Mesendoderm (in vitro differentiated cells): ENCODE results near the gene CMIP.

Experiments
- DNase-seq: peaks from one replicate; pipeline ENCODE4 v3.0.0; 2013
- H2AK5ac ChIP-seq: 2 replicates; pipeline ENCODE4 v1.6.1; 2013; ENCODE audit warnings: low read length, inconsistent platforms
- H2BK120ac ChIP-seq: 2 replicates; pipeline ENCODE4 v1.6.1; 2013; ENCODE audit warnings: low read depth, mild to moderate bottlenecking, low read length, moderate library complexity, mixed read lengths
- H2BK15ac ChIP-seq: replicated peaks from 2 replicates; pipeline ENCODE4 v1.6.1; 2013; ENCODE audit warnings: low read depth, mild to moderate bottlenecking, moderate library complexity
- H2BK5ac ChIP-seq: 2 replicates; pipeline ENCODE4 v1.6.1; 2013; ENCODE audit warnings: low read length, inconsistent platforms
- H3K18ac ChIP-seq: 2 replicates; pipeline ENCODE4 v1.6.1; 2013; ENCODE audit warnings: mild to moderate bottlenecking, low read length, mixed read lengths
- H3K23ac ChIP-seq: one replicate; pipeline ENCODE4 v1.6.1; 2013; ENCODE audit warnings: low read length
- H3K27ac ChIP-seq: 2 replicates; pipeline ENCODE4 v1.5.1; 2013; ENCODE audit warnings: low read depth, mild to moderate bottlenecking, inconsistent platforms, low read length, moderate library complexity
- H3K27me3 ChIP-seq: 2 replicates; pipeline ENCODE4 v1.6.1; 2013; ENCODE audit warnings: low read length, control low read depth, mild to moderate bottlenecking, inconsistent platforms; ENCODE audit not compliant: insufficient read depth, poor library complexity
- H3K36me3 ChIP-seq: 2 replicates; pipeline ENCODE4 v1.6.1; 2013; ENCODE audit warnings: low read length, inconsistent platforms; ENCODE audit not compliant: control insufficient read depth, insufficient read depth
- H3K4ac ChIP-seq: one replicate; pipeline ENCODE4 v1.6.1; 2013; ENCODE audit warnings: low read depth, mild to moderate bottlenecking, low read length, moderate library complexity
- H3K4me1 ChIP-seq: 2 replicates; pipeline ENCODE4 v1.6.1; 2013; ENCODE audit warnings: low read depth, low read length, inconsistent platforms; ENCODE audit not compliant: control insufficient read depth
- H3K4me2 ChIP-seq: 2 replicates; pipeline ENCODE4 v1.6.1; 2013; ENCODE audit warnings: low read length
- H3K4me3 ChIP-seq: 2 replicates; pipeline ENCODE4 v1.5.1; 2013; ENCODE audit warnings: mild to moderate bottlenecking, low read length
- H3K56ac ChIP-seq: one replicate; pipeline ENCODE4 v1.6.1; 2013; ENCODE audit warnings: low read length
- H3K79me1 ChIP-seq: 2 replicates; pipeline ENCODE4 v1.6.1; 2013; ENCODE audit warnings: low read length, inconsistent platforms
- H3K79me2 ChIP-seq: 2 replicates; pipeline ENCODE4 v1.6.1; 2013; ENCODE audit warnings: mild to moderate bottlenecking, low read length; ENCODE audit not compliant: control insufficient read depth, insufficient read depth
- H3K9ac ChIP-seq: 2 replicates; pipeline ENCODE4 v1.6.1; 2013; ENCODE audit warnings: low read length, inconsistent platforms
- H4K5ac ChIP-seq: one replicate; pipeline ENCODE4 v1.6.1; 2013; ENCODE audit warnings: low read length
- H4K8ac ChIP-seq: one replicate; pipeline ENCODE4 v1.6.1; 2013; ENCODE audit warnings: low read depth, mild to moderate bottlenecking, control low read depth, low read length, moderate library complexity
- WGBS: extraction: QIAGEN DNeasy Blood & Tissue Kit; methylation state at CpG from one replicate; pipeline ENCODE4 v1.1.7; 2013; ENCODE audit warnings: low lambda C conversion rate, missing lambda C conversion rate; ENCODE audit not compliant: insufficient coverage; ENCODE audit errors: extremely low coverage; 5-methylcytosine and 5-hydroxymethylcytosine counted together

Gene CMIP

DNA sequence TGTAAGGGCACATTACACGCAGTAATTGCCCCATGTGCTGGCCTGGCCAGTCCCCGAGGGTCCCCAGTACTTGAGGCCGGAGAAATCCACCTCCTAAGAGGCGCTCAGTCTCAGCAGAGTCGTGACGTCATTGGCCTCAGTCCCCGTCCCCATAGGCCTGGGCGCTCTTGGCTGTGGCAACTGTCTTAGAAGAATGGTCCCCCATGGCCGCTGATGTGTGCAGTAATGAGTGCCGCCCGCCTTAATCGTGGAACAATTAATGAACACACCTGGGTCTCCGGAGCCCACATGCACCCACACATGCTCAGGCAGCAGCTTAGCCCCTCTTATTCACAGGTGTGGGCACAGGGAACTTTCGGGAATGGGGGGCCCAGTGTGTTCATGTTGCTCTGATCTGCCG is 248.0 kb downstream of the CMIP start:
- Histone ChIP-seq H3K27me3 (no peaks in the 10 kb centered on the region), H3K4me1 (no peaks in the 10 kb centered on the region), H4K5ac (no peak overlapping the region), H2BK120ac (no peak overlapping the region), H3K56ac (no peak overlapping the region), H3K4ac (no peak overlapping the region), H3K4me2 (no peak overlapping the region), H3K4me3 (no peak overlapping the region), H3K18ac (no peak overlapping the region), H3K27ac (no peak overlapping the region), H3K9ac (no peak overlapping the region), H4K8ac (no peak overlapping the region), H2AK5ac (no peak overlapping the region), H3K36me3 (peaks cover 4% of the 10 kb centered on the region), H3K79me2 (no peaks in the 10 kb centered on the region), H3K79me1 (peaks cover 5% of the 10 kb centered on the region), H3K23ac (no peak overlapping the region), H2BK5ac (no peak overlapping the region), H2BK15ac (no peak overlapping the region)
- no peak for DNase-seq
- no CpG with 5 or more reads among the region's 15 CpGs for WGBS

DNA sequence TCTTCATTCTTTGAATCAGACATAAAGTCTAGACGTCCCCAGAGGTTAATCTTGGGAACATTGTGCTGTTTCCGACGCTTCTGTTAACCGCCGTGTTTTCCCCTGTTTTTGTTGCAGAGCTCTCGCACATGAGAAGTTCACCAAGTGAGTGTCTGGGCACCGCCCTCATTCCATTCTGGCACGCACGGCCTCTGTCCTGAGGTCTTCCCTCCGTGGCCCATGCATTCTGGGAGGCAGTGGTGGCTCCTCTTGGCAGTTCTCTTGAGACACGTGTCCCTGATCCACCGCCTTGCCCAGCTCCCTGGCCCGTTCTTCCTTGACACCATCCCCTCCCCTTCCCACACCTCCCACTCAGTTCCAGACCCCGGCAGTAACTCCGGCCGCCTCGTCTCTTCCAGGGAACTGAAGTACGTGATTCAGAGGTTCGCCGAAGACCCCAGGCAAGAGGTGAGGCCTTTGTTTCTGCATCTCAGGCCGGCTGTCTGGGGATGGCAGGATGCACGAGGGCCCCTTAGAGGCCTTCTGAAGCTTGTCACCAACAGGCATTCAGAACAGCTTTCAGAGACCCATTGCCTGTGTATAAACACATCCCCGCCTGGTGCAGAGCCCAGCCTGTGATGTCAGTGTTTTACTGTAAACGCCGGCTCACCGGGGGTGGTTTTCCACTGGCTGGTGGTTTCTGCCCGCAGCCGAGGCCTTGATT is 248.6 kb downstream of the CMIP start:
- H3K4me2 ChIP-seq = no peak overlapping the region
- no peak overlapping the region for H3K4ac ChIP-seq
- no peak overlapping the region for H2BK15ac ChIP-seq
- no peak overlapping the region for H3K56ac ChIP-seq
- no peak overlapping the region for H3K9ac ChIP-seq
- H3K27ac ChIP-seq = no peak overlapping the region
- no peak for DNase-seq
- H3K23ac ChIP-seq = no peak overlapping the region
- H4K5ac ChIP-seq = no peak overlapping the region
- H3K36me3 ChIP-seq = peaks cover 4% of the 10 kb centered on the region
- H4K8ac ChIP-seq = no peak overlapping the region
- no peak overlapping the region for H3K4me3 ChIP-seq
- no CpG with 5 or more reads among the region's 28 CpGs for WGBS
- H3K18ac ChIP-seq = no peak overlapping the region
- H3K79me1 ChIP-seq = peaks cover under 1% of the 10 kb centered on the region
- no peaks in the 10 kb centered on the region for H3K79me2 ChIP-seq
- no peaks in the 10 kb centered on the region for H3K27me3 ChIP-seq
- H2BK5ac ChIP-seq = no peak overlapping the region
- no peak overlapping the region for H2BK120ac ChIP-seq
- no peak overlapping the region for H2AK5ac ChIP-seq
- H3K4me1 ChIP-seq = no peaks in the 10 kb centered on the region

DNA sequence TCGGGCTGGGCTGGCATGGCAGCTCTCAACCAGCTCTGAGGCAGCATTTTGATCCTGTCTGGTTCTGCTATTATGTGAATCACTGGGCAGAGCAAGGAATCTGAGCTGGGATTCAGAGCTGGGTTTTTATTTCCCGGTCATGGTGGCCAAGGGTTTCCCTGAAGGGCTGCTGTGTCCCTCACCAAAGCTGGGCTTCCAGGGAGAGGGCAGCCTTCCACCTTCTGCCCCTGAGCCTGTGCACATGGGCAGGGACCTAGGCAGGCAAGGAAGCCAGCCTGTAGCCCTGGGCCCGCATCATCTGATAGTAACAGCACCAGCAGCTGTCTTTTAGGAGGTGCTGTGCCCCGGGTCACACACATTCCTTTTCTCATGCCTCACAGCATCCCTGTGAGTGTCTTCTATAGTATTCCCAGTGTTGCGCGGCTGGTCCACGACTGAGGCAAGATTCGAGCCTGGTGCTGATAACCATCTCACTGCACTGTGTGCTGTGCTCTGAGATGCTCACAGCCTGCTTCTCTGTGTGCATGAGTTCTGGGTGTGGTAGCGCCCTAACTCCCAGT is 249.2 kb downstream of the CMIP start:
- no peak overlapping the region for H4K8ac ChIP-seq
- peaks cover 5% of the 10 kb centered on the region for H3K36me3 ChIP-seq
- no peaks in the 10 kb centered on the region for H3K79me2 ChIP-seq

DNA sequence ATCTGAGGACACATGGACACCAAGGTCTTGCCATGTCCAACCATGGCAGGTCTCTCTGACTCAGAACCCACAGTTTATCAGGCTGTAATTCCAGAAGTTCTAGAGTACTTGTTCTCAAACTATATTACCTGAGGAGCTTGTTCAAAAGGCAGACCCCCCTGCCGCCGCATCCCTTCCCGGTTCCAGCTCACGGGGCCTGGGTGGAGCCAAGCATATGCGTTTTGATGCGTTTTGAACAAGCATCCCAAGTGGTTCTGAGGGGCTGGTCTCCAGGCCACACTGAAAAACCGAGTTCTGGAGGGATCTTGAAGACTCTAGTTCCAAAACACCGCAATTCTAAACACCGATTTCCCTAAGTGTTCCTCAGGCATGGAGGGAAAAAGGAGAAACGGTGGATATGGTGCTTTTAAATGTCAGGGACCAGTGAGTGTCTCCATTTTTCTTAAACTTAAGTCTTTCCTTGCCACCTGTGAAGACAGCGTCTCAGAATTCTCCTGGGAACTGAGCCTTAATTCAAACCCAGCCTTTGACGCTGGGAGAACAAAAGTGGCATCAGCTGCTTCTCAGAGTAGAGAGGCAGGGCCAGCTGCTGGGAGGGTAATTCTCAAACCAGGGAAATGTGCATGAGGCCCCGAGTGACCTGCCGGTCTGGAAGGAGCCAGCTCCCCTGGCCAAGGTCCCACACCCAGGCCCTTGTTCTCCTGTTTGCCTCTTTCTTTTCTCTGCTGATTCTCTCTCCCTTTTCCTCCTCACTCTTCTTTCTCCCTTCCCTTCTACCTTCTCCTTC is 250.1 kb downstream of the CMIP start:
- Histone ChIP-seq H3K4ac (no peak overlapping the region), H2BK120ac (no peak overlapping the region), H3K23ac (no peak overlapping the region), H3K4me3 (no peak overlapping the region), H3K79me1 (no peaks in the 10 kb centered on the region), H3K4me2 (no peak overlapping the region), H3K4me1 (no peaks in the 10 kb centered on the region), H3K56ac (no peak overlapping the region), H2BK5ac (no peak overlapping the region), H3K27ac (no peak overlapping the region), H2AK5ac (no peak overlapping the region), H3K9ac (no peak overlapping the region), H3K36me3 (peaks cover 5% of the 10 kb centered on the region), H4K5ac (no peak overlapping the region), H3K18ac (no peak overlapping the region), H2BK15ac (no peak overlapping the region), H4K8ac (no peak overlapping the region), H3K79me2 (no peaks in the 10 kb centered on the region), H3K27me3 (no peaks in the 10 kb centered on the region)
- DNase-seq = no peak
- WGBS = no CpG with 5 or more reads among the region's 14 CpGs

More for the DNA sequence above, 249.2 kb downstream of the CMIP start:
- H2BK5ac ChIP-seq = no peak overlapping the region
- no CpG with 5 or more reads among the region's 9 CpGs for WGBS
- H3K27ac ChIP-seq = no peak overlapping the region
- no peak overlapping the region for H2BK120ac ChIP-seq
- H2BK15ac ChIP-seq = no peak overlapping the region
- no peak overlapping the region for H2AK5ac ChIP-seq
- H3K4me1 ChIP-seq = no peaks in the 10 kb centered on the region
- H3K23ac ChIP-seq = no peak overlapping the region
- H3K27me3 ChIP-seq = no peaks in the 10 kb centered on the region
- H3K4me2 ChIP-seq = no peak overlapping the region
- no peak overlapping the region for H3K9ac ChIP-seq
- H3K79me1 ChIP-seq = no peaks in the 10 kb centered on the region
- H3K4me3 ChIP-seq = no peak overlapping the region
- DNase-seq = no peak
- H3K4ac ChIP-seq = no peak overlapping the region
- no peak overlapping the region for H3K56ac ChIP-seq
- no peak overlapping the region for H4K5ac ChIP-seq
- H3K18ac ChIP-seq = no peak overlapping the region

DNA sequence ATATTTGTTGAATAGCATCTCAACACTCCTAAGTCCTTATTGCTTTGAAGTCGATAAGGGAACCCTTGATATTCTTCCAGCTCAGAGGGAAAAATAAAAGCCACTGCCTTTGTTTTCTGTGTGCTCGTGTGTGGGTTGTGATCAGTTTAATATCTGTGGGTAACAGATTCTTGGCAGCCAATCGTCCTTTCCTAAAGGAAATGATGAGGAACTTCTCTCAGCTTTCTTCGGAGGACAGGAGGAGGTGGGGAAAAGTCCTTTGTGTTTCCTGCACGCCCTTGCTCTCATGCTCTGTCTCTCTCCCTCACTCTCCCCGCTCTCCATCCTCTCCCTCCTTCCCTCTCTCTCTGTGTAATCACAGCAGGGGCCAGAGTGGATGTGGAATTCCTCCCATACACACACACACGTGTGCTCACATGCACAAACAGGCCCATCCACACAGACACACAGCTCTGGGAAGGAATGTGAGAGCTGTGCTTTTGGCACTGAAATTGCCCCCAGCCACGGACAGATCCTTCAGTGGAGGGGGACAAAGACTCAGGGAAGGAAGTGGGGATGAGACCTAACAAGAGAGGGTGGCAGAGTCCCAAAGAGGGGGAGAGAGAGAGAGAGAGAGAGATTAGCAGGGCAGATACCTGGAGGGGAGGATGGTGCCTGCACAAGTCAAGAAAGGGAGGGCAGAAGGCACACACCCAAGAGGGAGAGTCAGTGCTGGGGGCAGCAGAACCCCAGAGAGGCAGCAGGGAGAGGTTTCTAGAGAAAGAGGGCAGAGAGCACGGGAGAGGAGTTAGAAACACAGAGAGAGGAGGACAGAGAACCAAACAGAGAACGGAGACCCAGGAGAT is 250.9 kb downstream of the CMIP start:
- no peak overlapping the region for H3K27ac ChIP-seq
- no CpG with 5 or more reads among the region's 10 CpGs for WGBS
- no peak overlapping the region for H3K23ac ChIP-seq
- H2BK120ac ChIP-seq = no peak overlapping the region
- no peak overlapping the region for H3K4ac ChIP-seq
- H3K79me1 ChIP-seq = no peaks in the 10 kb centered on the region
- no peak overlapping the region for H3K56ac ChIP-seq
- no peak overlapping the region for H3K4me3 ChIP-seq
- H2BK5ac ChIP-seq = no peak overlapping the region
- H4K8ac ChIP-seq = no peak overlapping the region
- DNase-seq = no peak
- no peak overlapping the region for H2AK5ac ChIP-seq
- no peak overlapping the region for H3K4me2 ChIP-seq
- H3K9ac ChIP-seq = no peak overlapping the region
- H3K36me3 ChIP-seq = peaks cover 5% of the 10 kb centered on the region
- H2BK15ac ChIP-seq = no peak overlapping the region
- H3K79me2 ChIP-seq = no peaks in the 10 kb centered on the region
- H3K18ac ChIP-seq = no peak overlapping the region
- H3K4me1 ChIP-seq = no peaks in the 10 kb centered on the region
- no peaks in the 10 kb centered on the region for H3K27me3 ChIP-seq
- H4K5ac ChIP-seq = no peak overlapping the region
